Right atrium auricular region (tissue), 2 donors: Measurements from ENCODE around the gene ZCCHC17. TPM values are rescaled to one million over a fixed set of nuclear protein-coding genes. Genes with fewer than 3 reads are reported as not detected.

Source experiments
- DNase-seq: peaks from one replicate; pipeline ENCODE4 v3.0.0-alpha.2; 2019; ENCODE audit warnings: low spot score
- H3K27ac ChIP-seq, 2 donors: fragments of 200-600 bp; sonication (generic); 1 replicate in 1 of 2; 2 replicates in 1 of 2; pipeline ENCODE4 v1.5.1; 2016 to 2019
- H3K27me3 ChIP-seq, 2 donors: fragments of 200-600 bp; sonication (generic); one replicate each; pipeline versions ENCODE4 v1.5.1 to v1.6.0; 2017 to 2019
- H3K36me3 ChIP-seq: fragments of 200-600 bp; sonication (generic); one replicate; pipeline ENCODE4 v1.5.1; 2016
- H3K4me1 ChIP-seq, 2 donors: fragments of 200-600 bp; sonication (generic); one replicate each; pipeline versions ENCODE4 v1.5.1 to v1.6.0; 2017 to 2019
- H3K4me3 ChIP-seq, 2 donors: fragments of 200-600 bp; sonication (generic); 1 replicate in 1 of 2; 2 replicates in 1 of 2; pipeline ENCODE4 v1.5.1; 2017 to 2019; ENCODE audit warnings: mild to moderate bottlenecking in 1 of 2, moderate library complexity in 1 of 2
- H3K9me3 ChIP-seq, 2 donors: fragments of 200-600 bp; sonication (generic); one replicate each; pipeline ENCODE4 v1.5.1; 2019
- total RNA-seq, 2 donors: library from RNA; depleted of rRNA; stranded (reverse); fragments of >200 nt; gene quantifications; one replicate each; pipeline ENCODE4 v1.1.0, GENCODE V29; 2016
- TF ChIP-seq, protein P1 (sequence below), 2 donors: fragments of 200-600 bp; sonication (generic); IDR thresholded peaks; one replicate each; pipeline ENCODE4 v1.5.1; 2019; ENCODE audit warnings: antibody characterized with exemption in 2 of 2

Gene ZCCHC17
- total RNA-seq, 2 donors from 2014 or later = 12.7 to 13.3 TPM

- TF ChIP-seq, protein P1, sequence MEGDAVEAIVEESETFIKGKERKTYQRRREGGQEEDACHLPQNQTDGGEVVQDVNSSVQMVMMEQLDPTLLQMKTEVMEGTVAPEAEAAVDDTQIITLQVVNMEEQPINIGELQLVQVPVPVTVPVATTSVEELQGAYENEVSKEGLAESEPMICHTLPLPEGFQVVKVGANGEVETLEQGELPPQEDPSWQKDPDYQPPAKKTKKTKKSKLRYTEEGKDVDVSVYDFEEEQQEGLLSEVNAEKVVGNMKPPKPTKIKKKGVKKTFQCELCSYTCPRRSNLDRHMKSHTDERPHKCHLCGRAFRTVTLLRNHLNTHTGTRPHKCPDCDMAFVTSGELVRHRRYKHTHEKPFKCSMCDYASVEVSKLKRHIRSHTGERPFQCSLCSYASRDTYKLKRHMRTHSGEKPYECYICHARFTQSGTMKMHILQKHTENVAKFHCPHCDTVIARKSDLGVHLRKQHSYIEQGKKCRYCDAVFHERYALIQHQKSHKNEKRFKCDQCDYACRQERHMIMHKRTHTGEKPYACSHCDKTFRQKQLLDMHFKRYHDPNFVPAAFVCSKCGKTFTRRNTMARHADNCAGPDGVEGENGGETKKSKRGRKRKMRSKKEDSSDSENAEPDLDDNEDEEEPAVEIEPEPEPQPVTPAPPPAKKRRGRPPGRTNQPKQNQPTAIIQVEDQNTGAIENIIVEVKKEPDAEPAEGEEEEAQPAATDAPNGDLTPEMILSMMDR (IDR thresholded peaks at IDR 0.05) = no peak
- Histone ChIP-seq H3K36me3 (peaks cover 77% of the 10 kb centered on the region), H3K27me3 (no peaks in the 10 kb centered on the region), H3K9me3 (no peaks in the 10 kb centered on the region), H3K4me3 (no peak overlapping the region), H3K4me1 (peaks cover 0 to 11% of the 10 kb centered on the region in 2 donors), H3K27ac (peak overlapping the region; percentile 1 to 29)
- DNase-seq = no peak
Measured at GRCh38 chr1:31364561-31365250, 67.9 kb downstream of the ZCCHC17 start.

DNA sequence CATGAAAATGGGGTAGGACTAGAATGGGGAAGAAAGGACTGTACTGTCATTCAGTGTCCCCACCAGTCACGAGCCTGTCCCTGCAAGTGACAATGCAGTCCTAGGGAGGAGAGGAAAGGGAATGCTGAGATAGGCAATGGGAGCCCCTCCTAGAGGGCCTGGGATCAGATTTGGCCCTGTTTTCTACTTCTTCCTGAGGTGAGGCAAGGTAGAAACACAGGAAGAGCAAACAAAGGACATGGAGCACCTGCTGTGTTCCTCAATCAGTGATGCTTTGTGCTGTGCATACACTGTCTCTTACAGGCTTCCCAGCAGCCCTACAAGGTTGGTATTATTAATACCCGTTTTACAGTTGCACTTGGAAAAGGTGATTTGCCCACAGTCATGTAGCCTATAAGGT, 70.0 kb downstream of the ZCCHC17 start:
- Histone ChIP-seq H3K27ac (peak overlapping the region; percentile 89 to 93), H3K36me3 (peaks cover 87% of the 10 kb centered on the region), H3K9me3 (no peaks in the 10 kb centered on the region), H3K27me3 (no peaks in the 10 kb centered on the region), H3K4me3 (no peak overlapping the region), H3K4me1 (peaks cover 0 to 11% of the 10 kb centered on the region in 2 donors)
- TF ChIP-seq, protein P1 (IDR thresholded peaks at IDR 0.05) = no peak
- no peak for DNase-seq

DNA sequence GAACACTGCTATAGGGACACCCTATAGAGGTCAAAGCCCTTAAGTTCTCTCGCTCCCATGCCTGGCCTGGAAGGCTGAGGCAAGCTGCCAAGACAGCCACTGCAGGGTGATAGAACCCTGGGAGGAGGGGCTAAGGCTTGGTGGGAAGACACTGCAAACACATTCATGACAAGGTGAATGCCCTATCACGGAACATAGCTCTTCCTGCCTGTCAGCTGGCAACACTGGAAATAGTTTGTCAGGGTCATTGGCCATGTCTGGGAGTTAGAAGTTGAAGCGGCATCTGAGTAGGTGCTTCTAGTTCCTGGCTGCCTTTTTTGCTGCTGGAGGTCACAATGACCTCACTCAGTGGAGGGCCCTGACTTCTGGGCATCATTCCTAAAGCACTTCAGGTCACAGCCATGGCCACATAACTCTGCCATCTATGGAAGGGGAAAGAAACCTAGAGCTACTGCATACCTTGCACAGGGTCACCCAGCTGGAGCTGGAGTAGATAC, 71.8 kb downstream of the ZCCHC17 start:
- peak overlapping the region; percentile 58 to 59 for H3K4me3 ChIP-seq
- no peak for DNase-seq

DNA sequence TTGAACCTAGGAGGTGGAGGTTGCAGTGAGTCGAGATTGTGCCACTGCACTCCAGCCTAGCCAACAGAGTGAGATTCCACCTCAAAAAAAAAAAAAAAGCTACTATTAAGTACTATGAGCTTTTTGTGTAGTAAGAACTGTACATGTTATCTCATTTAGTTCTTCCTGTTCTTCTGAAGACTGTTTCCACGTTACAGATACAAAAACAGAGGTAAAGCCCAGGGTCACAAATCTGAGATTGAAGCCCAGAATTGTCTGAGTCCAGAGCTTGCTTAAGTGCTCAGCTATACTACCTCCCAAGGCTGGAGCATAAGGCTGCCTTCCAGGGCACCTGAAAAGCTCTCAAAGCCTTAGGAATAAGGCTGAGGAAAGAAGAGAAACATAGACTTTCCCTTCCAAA, 73.2 kb downstream of the ZCCHC17 start:
- peak overlapping the region; percentile 58 to 59 for H3K4me3 ChIP-seq

More for the DNA sequence above, 71.8 kb downstream of the ZCCHC17 start:
- peak overlapping the region; percentile 89 to 93 for H3K27ac ChIP-seq
- peaks cover 0 to 22% of the 10 kb centered on the region in 2 donors for H3K4me1 ChIP-seq
- TF ChIP-seq, protein P1 (IDR thresholded peaks at IDR 0.05) = no peak
- H3K27me3 ChIP-seq = no peaks in the 10 kb centered on the region
- no peaks in the 10 kb centered on the region for H3K9me3 ChIP-seq
- H3K36me3 ChIP-seq = peaks cover 85% of the 10 kb centered on the region

GRCh38 chr1:31370565-31370964, 73.7 kb downstream of the ZCCHC17 start:
- H3K36me3 ChIP-seq = peaks cover 66% of the 10 kb centered on the region

More for the DNA sequence above, 73.2 kb downstream of the ZCCHC17 start:
- peaks cover 71% of the 10 kb centered on the region for H3K36me3 ChIP-seq
- peak overlapping the region; percentile 89 to 93 for H3K27ac ChIP-seq
- H3K27me3 ChIP-seq = no peaks in the 10 kb centered on the region
- TF ChIP-seq, protein P1 (IDR thresholded peaks at IDR 0.05) = no peak
- H3K4me1 ChIP-seq = peaks cover 0 to 36% of the 10 kb centered on the region in 2 donors
- no peak for DNase-seq
- no peaks in the 10 kb centered on the region for H3K9me3 ChIP-seq

More at GRCh38 chr1:31370565-31370964, 73.7 kb downstream of the ZCCHC17 start:
- H3K27me3 ChIP-seq = no peaks in the 10 kb centered on the region
- peaks cover 0 to 41% of the 10 kb centered on the region in 2 donors for H3K4me1 ChIP-seq
- no peaks in the 10 kb centered on the region for H3K9me3 ChIP-seq
- H3K27ac ChIP-seq = peak overlapping the region; percentile 89 to 93
- H3K4me3 ChIP-seq = peak overlapping the region; percentile 58 to 59
- no peak for DNase-seq
- TF ChIP-seq, protein P1 (IDR thresholded peaks at IDR 0.05) = no peak
